ENCODE measurements around the gene C19orf25.

DNA sequence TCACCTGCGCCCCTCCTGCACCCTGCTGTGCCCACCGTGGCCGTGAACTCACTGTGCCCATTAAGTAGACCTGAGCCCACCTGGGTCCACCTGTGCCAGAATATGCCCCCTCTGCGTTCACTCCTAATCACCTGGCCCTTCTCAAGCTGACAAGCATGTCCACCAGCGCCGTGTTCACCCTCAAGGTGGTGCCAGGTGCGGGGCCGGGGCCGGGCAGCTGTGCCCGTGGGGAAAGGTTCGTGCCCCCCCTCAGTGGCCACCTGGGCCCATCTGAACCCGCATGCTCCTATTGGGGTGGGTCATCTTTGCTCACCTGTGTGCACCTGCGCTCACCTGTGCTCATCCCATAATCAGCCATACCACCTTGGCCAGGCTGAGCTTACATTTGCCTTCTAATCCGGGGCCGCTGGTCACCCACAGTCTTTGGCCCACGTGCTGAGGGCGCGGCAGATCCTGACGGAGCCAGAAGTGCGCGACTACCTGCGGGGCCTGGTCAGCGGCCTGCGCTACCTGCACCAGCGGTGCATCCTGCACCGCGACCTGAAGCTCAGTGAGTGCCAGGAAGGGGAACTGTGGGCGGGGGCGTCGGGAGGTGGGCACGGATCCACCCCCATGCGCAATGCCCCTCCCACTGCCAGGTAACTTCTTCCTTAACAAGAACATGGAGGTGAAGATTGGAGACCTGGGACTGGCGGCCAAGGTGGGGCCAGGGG lies 47.2 kb upstream of the C19orf25 start:
- TF ChIP-seq, protein P1, sequence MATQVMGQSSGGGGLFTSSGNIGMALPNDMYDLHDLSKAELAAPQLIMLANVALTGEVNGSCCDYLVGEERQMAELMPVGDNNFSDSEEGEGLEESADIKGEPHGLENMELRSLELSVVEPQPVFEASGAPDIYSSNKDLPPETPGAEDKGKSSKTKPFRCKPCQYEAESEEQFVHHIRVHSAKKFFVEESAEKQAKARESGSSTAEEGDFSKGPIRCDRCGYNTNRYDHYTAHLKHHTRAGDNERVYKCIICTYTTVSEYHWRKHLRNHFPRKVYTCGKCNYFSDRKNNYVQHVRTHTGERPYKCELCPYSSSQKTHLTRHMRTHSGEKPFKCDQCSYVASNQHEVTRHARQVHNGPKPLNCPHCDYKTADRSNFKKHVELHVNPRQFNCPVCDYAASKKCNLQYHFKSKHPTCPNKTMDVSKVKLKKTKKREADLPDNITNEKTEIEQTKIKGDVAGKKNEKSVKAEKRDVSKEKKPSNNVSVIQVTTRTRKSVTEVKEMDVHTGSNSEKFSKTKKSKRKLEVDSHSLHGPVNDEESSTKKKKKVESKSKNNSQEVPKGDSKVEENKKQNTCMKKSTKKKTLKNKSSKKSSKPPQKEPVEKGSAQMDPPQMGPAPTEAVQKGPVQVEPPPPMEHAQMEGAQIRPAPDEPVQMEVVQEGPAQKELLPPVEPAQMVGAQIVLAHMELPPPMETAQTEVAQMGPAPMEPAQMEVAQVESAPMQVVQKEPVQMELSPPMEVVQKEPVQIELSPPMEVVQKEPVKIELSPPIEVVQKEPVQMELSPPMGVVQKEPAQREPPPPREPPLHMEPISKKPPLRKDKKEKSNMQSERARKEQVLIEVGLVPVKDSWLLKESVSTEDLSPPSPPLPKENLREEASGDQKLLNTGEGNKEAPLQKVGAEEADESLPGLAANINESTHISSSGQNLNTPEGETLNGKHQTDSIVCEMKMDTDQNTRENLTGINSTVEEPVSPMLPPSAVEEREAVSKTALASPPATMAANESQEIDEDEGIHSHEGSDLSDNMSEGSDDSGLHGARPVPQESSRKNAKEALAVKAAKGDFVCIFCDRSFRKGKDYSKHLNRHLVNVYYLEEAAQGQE (IDR thresholded peaks at IDR 0.05; ENCODE audit: low read depth), result no peak
- TF ChIP-seq USF1 (IDR thresholded peaks at IDR 0.05) (no peak), EP300 (IDR thresholded peaks at IDR 0.05; ENCODE audit: borderline replicate concordance) (no peak)
